PFSK-1 (cell line): ENCODE results near the gene DNAJC10.

Experiments
- FOXP2 ChIP-seq: optimal IDR thresholded peaks from 2 replicates; pipeline ENCODE3; 2011; ENCODE audit warnings: borderline replicate concordance, control low read depth, inconsistent platforms; ENCODE audit not compliant: insufficient read depth; ENCODE audit errors: extremely low read length, extremely low read depth
- POLR2AphosphoS5 ChIP-seq: IDR thresholded peaks from 2 replicates; pipeline ENCODE4 v1.6.1; 2012; ENCODE audit warnings: low read depth, mild to moderate bottlenecking, control low read depth, low read length, moderate library complexity
- REST ChIP-seq, 2 experiments: IDR thresholded peaks; 2 replicates each; pipeline versions ENCODE4 v1.6.1 to v1.8.0; 2011 to 2012; ENCODE audit warnings: low read depth in 2 of 2, low read length in 2 of 2, control low read depth in 1 of 2, inconsistent platforms in 1 of 2, mild to moderate bottlenecking in 1 of 2, moderate library complexity in 1 of 2; ENCODE audit not compliant: insufficient read depth in 1 of 2
- SIN3A ChIP-seq: IDR thresholded peaks from 2 replicates; pipeline ENCODE4 v1.6.1; 2012; ENCODE audit warnings: mild to moderate bottlenecking, low read length, moderate library complexity, borderline replicate concordance; ENCODE audit not compliant: insufficient read depth
- TAF1 ChIP-seq: IDR thresholded peaks from 2 replicates; pipeline ENCODE4 v1.6.1; 2012; ENCODE audit warnings: low read length, control low read depth, borderline replicate concordance; ENCODE audit not compliant: insufficient read depth

- TF ChIP-seq POLR2AphosphoS5 (no peak), TAF1 (no peak), REST (IDR thresholded peaks at IDR 0.05; ENCODE audit: insufficient read depth in 1 of 2, low read depth in 2 of 2, low read length in 2 of 2) (no peak), SIN3A (no peak), FOXP2 (no peak)
Observed at GRCh38 chr2:182717816-182718215, 1.8 kb downstream of the DNAJC10 start.
